GM23338 (cell line): ENCODE results near the gene SCP2. TPM values are rescaled to one million over a fixed set of nuclear protein-coding genes. Genes with fewer than 3 reads are reported as not detected.

Source experiments
- ATAC-seq: fragments of 200-7000 bp; cut with Tn5 transposase; 3 replicates; pipeline ENCODE4 v1.9.1; 2020
- DNase-seq: peaks from one replicate; pipeline ENCODE4 v3.0.0-alpha.2; 2015; ENCODE audit warnings: low spot score
- H2AFZ ChIP-seq: fragments of 200-600 bp; sonication (generic); 2 replicates; pipeline ENCODE4 v1.8.0; 2016; ENCODE audit warnings: antibody characterized with exemption, mild to moderate bottlenecking, moderate library complexity
- H3F3A ChIP-seq: fragments of 200-600 bp; sonication (generic); replicated peaks from 2 replicates; pipeline ENCODE4 v1.8.0; 2017; ENCODE audit warnings: antibody characterized with exemption, mixed run types, low read depth
- H3K27ac ChIP-seq: fragments of 200-600 bp; sonication (generic); 2 replicates; pipeline ENCODE4 v1.6.1; 2016; ENCODE audit warnings: low read depth
- H3K27me3 ChIP-seq: fragments of 200-600 bp; sonication (generic); 2 replicates; pipeline ENCODE4 v1.8.0; 2016; ENCODE audit warnings: mild to moderate bottlenecking, mixed run types, moderate library complexity; ENCODE audit not compliant: insufficient read depth
- H3K36me3 ChIP-seq: fragments of 200-600 bp; sonication (generic); 2 replicates; pipeline ENCODE4 v1.8.0; 2016; ENCODE audit warnings: mild to moderate bottlenecking; ENCODE audit not compliant: insufficient read depth
- H3K4me1 ChIP-seq: fragments of 200-600 bp; sonication (generic); 2 replicates; pipeline ENCODE4 v1.8.0; 2016; ENCODE audit warnings: mild to moderate bottlenecking, moderate library complexity; ENCODE audit not compliant: insufficient read depth
- H3K4me2 ChIP-seq: fragments of 200-600 bp; sonication (generic); 2 replicates; pipeline ENCODE4 v1.7.1; 2017; ENCODE audit warnings: mixed run types
- H3K4me3 ChIP-seq: fragments of 200-600 bp; sonication (generic); 2 replicates; pipeline ENCODE4 v1.6.1; 2016; ENCODE audit warnings: mixed run types
- H3K79me2 ChIP-seq: fragments of 200-600 bp; sonication (generic); replicated peaks from 2 replicates; pipeline ENCODE4 v1.8.0; 2017; ENCODE audit warnings: mild to moderate bottlenecking; ENCODE audit not compliant: insufficient read depth
- H3K9me2 ChIP-seq: fragments of 200-600 bp; sonication (generic); 2 replicates; pipeline ENCODE4 v1.8.0; 2017; ENCODE audit not compliant: insufficient read depth
- H4K20me1 ChIP-seq: fragments of 200-600 bp; sonication (generic); replicated peaks from 2 replicates; pipeline ENCODE4 v1.8.0; 2017; ENCODE audit warnings: mild to moderate bottlenecking; ENCODE audit not compliant: insufficient read depth
- H3K27ac Mint-ChIP-seq: 2 replicates; pipeline ENCODE4 v1.8.0; 2020; ENCODE audit warnings: inconsistent platforms, mild to moderate bottlenecking, moderate library complexity, mixed read lengths
- H3K27me3 Mint-ChIP-seq: 3 replicates; pipeline ENCODE4 v1.8.0; 2022; ENCODE audit warnings: low read depth, mild to moderate bottlenecking, moderate library complexity, mixed read lengths, inconsistent platforms; ENCODE audit not compliant: insufficient read depth, poor library complexity
- H3K36me3 Mint-ChIP-seq: 3 replicates; pipeline ENCODE4 v1.8.0; 2021; ENCODE audit warnings: low read depth, mild to moderate bottlenecking, inconsistent platforms, moderate library complexity, mixed read lengths
- H3K4me1 Mint-ChIP-seq: 3 replicates; pipeline ENCODE4 v1.8.0; 2020; ENCODE audit warnings: mild to moderate bottlenecking, inconsistent platforms, mixed read lengths
- H3K4me3 Mint-ChIP-seq: 3 replicates; pipeline ENCODE4 v1.8.0; 2021; ENCODE audit warnings: moderate library complexity, mild to moderate bottlenecking, inconsistent platforms, mixed read lengths
- H3K9me3 Mint-ChIP-seq: 3 replicates; pipeline ENCODE4 v1.8.0; 2020; ENCODE audit warnings: moderate library complexity, mild to moderate bottlenecking, inconsistent platforms, mixed read lengths
- CREB1 ChIP-seq: fragments of 250-450 bp; sonication (Bioruptor Pico); IDR thresholded peaks from 2 replicates; pipeline ENCODE4 v1.5.0; 2020; ENCODE audit warnings: low read depth, mild to moderate bottlenecking, moderate library complexity
- NANOG ChIP-seq: IDR thresholded peaks from 2 replicates; pipeline ENCODE4 v1.6.1; 2016; ENCODE audit warnings: antibody characterized with exemption, borderline replicate concordance
- POLR2AphosphoS5 ChIP-seq: IDR thresholded peaks from 2 replicates; pipeline ENCODE4 v1.6.1; 2016; ENCODE audit warnings: antibody characterized with exemption, low read depth
- STAT1 ChIP-seq: IDR thresholded peaks from one replicate; pipeline ENCODE4 v1.6.1; 2016; ENCODE audit warnings: antibody characterized with exemption; ENCODE audit not compliant: unreplicated experiment
- ZNF114 ChIP-seq: fragments of 250-450 bp; sonication (Bioruptor Pico); IDR thresholded peaks from 2 replicates; pipeline ENCODE4 v1.5.0; 2020; ENCODE audit warnings: mild to moderate bottlenecking, moderate library complexity
- ZNF331 ChIP-seq: fragments of 250-450 bp; sonication (Bioruptor Pico); IDR thresholded peaks from 2 replicates; pipeline ENCODE4 v1.5.0; 2020; ENCODE audit warnings: low read depth, mild to moderate bottlenecking, moderate library complexity
- polyA plus RNA-seq: library from polyadenylated mRNA; unstranded; fragments of >200 nt; fragmentation: Nextera tagmentation; extraction: Ambion mirVana; gene quantifications from 2 replicates; pipeline ENCODE4 v1.2.1, GENCODE V29; 2016
- total RNA-seq: library from RNA; depleted of rRNA; stranded (reverse); fragments of >200 nt; shearing (Covaris generic); gene quantifications from 2 replicates; pipeline ENCODE4 v1.2.3, GENCODE V29; 2014
- TF ChIP-seq, protein P1 (sequence below): IDR thresholded peaks from 2 replicates; pipeline ENCODE4 v1.6.1; 2016; ENCODE audit warnings: antibody characterized with exemption
- TF ChIP-seq, protein P2 (sequence below): fragments of 250-450 bp; sonication (Bioruptor Pico); IDR thresholded peaks from 2 replicates; pipeline ENCODE4 v1.5.0; 2020; ENCODE audit warnings: mild to moderate bottlenecking, moderate library complexity
- TF ChIP-seq, protein P3 (sequence below), 2 experiments: fragments of 200-600 bp in 1 of 2; sonication (generic) in 1 of 2; conservative IDR thresholded peaks; 2 replicates each; pipeline versions ENCODE4 v1.5.1 to v1.6.1; 2016 to 2017; ENCODE audit warnings: antibody characterized with exemption in 2 of 2, low read depth in 2 of 2, mild to moderate bottlenecking in 2 of 2, moderate library complexity in 1 of 2
- TF ChIP-seq, protein P4 (sequence below): IDR thresholded peaks from one replicate; pipeline ENCODE4 v1.6.1; 2018; ENCODE audit warnings: antibody characterized with exemption; ENCODE audit not compliant: unreplicated experiment

Gene SCP2
- total and polyA plus RNA-seq, 2 experiments from 2014 or later: 66.3 to 116 TPM

- peaks cover 37% of the 10 kb centered on the region for H3K27me3 ChIP-seq
- Mint-ChIP-seq H3K9me3 (no peaks in the 10 kb centered on the region), H3K27me3 (peaks cover 35% of the 10 kb centered on the region), H3K27ac (no peak overlapping the region), H3K36me3 (no peaks in the 10 kb centered on the region), H3K4me1 (peaks cover 2% of the 10 kb centered on the region; the same call in 1 of the 3 replicates), H3K4me3 (no peak overlapping the region)
- no peak overlapping the region for H3K27ac ChIP-seq
- H3K4me1 ChIP-seq: peaks cover under 1% of the 10 kb centered on the region; the same call in 1 of the 2 replicates
- H3K79me2 ChIP-seq: no peaks in the 10 kb centered on the region
- H3F3A ChIP-seq: no peaks in the 10 kb centered on the region
- no peaks in the 10 kb centered on the region for H4K20me1 ChIP-seq
- DNase-seq (no peak), ATAC-seq (no peak)
- TF ChIP-seq NANOG (no peak), POLR2AphosphoS5 (no peak), CREB1 (CRISPR knock-in tag) (no peak), ZNF114 (no peak), STAT1 (no peak), ZNF331 (CRISPR knock-in tag) (no peak)
- TF ChIP-seq, protein P1, sequence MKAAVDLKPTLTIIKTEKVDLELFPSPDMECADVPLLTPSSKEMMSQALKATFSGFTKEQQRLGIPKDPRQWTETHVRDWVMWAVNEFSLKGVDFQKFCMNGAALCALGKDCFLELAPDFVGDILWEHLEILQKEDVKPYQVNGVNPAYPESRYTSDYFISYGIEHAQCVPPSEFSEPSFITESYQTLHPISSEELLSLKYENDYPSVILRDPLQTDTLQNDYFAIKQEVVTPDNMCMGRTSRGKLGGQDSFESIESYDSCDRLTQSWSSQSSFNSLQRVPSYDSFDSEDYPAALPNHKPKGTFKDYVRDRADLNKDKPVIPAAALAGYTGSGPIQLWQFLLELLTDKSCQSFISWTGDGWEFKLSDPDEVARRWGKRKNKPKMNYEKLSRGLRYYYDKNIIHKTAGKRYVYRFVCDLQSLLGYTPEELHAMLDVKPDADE: no peak
- TF ChIP-seq, protein P2, sequence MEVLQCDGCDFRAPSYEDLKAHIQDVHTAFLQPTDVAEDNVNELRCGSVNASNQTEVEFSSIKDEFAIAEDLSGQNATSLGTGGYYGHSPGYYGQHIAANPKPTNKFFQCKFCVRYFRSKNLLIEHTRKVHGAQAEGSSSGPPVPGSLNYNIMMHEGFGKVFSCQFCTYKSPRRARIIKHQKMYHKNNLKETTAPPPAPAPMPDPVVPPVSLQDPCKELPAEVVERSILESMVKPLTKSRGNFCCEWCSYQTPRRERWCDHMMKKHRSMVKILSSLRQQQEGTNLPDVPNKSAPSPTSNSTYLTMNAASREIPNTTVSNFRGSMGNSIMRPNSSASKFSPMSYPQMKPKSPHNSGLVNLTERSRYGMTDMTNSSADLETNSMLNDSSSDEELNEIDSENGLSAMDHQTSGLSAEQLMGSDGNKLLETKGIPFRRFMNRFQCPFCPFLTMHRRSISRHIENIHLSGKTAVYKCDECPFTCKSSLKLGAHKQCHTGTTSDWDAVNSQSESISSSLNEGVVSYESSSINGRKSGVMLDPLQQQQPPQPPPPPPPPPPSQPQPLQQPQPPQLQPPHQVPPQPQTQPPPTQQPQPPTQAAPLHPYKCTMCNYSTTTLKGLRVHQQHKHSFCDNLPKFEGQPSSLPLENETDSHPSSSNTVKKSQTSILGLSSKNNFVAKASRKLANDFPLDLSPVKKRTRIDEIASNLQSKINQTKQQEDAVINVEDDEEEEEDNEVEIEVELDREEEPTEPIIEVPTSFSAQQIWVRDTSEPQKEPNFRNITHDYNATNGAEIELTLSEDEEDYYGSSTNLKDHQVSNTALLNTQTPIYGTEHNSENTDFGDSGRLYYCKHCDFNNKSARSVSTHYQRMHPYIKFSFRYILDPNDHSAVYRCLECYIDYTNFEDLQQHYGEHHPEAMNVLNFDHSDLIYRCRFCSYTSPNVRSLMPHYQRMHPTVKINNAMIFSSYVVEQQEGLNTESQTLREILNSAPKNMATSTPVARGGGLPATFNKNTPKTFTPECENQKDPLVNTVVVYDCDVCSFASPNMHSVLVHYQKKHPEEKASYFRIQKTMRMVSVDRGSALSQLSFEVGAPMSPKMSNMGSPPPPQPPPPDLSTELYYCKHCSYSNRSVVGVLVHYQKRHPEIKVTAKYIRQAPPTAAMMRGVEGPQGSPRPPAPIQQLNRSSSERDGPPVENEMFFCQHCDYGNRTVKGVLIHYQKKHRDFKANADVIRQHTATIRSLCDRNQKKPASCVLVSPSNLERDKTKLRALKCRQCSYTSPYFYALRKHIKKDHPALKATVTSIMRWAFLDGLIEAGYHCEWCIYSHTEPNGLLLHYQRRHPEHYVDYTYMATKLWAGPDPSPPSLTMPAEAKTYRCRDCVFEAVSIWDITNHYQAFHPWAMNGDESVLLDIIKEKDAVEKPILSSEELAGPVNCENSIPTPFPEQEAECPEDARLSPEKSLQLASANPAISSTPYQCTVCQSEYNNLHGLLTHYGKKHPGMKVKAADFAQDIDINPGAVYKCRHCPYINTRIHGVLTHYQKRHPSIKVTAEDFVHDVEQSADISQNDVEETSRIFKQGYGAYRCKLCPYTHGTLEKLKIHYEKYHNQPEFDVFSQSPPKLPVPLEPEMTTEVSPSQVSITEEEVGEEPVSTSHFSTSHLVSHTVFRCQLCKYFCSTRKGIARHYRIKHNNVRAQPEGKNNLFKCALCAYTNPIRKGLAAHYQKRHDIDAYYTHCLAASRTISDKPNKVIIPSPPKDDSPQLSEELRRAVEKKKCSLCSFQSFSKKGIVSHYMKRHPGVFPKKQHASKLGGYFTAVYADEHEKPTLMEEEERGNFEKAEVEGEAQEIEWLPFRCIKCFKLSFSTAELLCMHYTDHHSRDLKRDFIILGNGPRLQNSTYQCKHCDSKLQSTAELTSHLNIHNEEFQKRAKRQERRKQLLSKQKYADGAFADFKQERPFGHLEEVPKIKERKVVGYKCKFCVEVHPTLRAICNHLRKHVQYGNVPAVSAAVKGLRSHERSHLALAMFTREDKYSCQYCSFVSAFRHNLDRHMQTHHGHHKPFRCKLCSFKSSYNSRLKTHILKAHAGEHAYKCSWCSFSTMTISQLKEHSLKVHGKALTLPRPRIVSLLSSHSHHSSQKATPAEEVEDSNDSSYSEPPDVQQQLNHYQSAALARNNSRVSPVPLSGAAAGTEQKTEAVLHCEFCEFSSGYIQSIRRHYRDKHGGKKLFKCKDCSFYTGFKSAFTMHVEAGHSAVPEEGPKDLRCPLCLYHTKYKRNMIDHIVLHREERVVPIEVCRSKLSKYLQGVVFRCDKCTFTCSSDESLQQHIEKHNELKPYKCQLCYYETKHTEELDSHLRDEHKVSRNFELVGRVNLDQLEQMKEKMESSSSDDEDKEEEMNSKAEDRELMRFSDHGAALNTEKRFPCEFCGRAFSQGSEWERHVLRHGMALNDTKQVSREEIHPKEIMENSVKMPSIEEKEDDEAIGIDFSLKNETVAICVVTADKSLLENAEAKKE (CRISPR knock-in tag): no peak
- TF ChIP-seq, protein P3, sequence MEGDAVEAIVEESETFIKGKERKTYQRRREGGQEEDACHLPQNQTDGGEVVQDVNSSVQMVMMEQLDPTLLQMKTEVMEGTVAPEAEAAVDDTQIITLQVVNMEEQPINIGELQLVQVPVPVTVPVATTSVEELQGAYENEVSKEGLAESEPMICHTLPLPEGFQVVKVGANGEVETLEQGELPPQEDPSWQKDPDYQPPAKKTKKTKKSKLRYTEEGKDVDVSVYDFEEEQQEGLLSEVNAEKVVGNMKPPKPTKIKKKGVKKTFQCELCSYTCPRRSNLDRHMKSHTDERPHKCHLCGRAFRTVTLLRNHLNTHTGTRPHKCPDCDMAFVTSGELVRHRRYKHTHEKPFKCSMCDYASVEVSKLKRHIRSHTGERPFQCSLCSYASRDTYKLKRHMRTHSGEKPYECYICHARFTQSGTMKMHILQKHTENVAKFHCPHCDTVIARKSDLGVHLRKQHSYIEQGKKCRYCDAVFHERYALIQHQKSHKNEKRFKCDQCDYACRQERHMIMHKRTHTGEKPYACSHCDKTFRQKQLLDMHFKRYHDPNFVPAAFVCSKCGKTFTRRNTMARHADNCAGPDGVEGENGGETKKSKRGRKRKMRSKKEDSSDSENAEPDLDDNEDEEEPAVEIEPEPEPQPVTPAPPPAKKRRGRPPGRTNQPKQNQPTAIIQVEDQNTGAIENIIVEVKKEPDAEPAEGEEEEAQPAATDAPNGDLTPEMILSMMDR (conservative IDR thresholded peaks at IDR 0.05; ENCODE audit: low read depth in 2 of 2): no peak
- TF ChIP-seq, protein P4, sequence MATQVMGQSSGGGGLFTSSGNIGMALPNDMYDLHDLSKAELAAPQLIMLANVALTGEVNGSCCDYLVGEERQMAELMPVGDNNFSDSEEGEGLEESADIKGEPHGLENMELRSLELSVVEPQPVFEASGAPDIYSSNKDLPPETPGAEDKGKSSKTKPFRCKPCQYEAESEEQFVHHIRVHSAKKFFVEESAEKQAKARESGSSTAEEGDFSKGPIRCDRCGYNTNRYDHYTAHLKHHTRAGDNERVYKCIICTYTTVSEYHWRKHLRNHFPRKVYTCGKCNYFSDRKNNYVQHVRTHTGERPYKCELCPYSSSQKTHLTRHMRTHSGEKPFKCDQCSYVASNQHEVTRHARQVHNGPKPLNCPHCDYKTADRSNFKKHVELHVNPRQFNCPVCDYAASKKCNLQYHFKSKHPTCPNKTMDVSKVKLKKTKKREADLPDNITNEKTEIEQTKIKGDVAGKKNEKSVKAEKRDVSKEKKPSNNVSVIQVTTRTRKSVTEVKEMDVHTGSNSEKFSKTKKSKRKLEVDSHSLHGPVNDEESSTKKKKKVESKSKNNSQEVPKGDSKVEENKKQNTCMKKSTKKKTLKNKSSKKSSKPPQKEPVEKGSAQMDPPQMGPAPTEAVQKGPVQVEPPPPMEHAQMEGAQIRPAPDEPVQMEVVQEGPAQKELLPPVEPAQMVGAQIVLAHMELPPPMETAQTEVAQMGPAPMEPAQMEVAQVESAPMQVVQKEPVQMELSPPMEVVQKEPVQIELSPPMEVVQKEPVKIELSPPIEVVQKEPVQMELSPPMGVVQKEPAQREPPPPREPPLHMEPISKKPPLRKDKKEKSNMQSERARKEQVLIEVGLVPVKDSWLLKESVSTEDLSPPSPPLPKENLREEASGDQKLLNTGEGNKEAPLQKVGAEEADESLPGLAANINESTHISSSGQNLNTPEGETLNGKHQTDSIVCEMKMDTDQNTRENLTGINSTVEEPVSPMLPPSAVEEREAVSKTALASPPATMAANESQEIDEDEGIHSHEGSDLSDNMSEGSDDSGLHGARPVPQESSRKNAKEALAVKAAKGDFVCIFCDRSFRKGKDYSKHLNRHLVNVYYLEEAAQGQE: no peak
- H3K36me3 ChIP-seq: no peaks in the 10 kb centered on the region
- H2AFZ ChIP-seq: no peak overlapping the region
- no peaks in the 10 kb centered on the region for H3K9me2 ChIP-seq
- no peak overlapping the region for H3K4me3 ChIP-seq
- H3K4me2 ChIP-seq: no peak overlapping the region
Measured at GRCh38 chr1:53066488-53066887, 139.4 kb downstream of the SCP2 start.
